Hindlimb muscle (tissue), 1 donor: Measurements from ENCODE around the gene AFG1L. TPM values are rescaled to one million over a fixed set of nuclear protein-coding genes. Genes with fewer than 3 reads are reported as not detected.
A peak's percentile ranks its signal among the peaks of the same experiment; 100 is the strongest.
"Not testable (repeated sequence)": the region's sequence is repeated elsewhere in the genome, so short reads cannot be mapped to it uniquely, and the experiment has no call there.

Source experiments
- DNase-seq: peaks from one replicate; pipeline ENCODE4 v3.0.0-alpha.2; 2013
- polyA plus RNA-seq: library from polyadenylated mRNA; unstranded; fragments of 120-200 nt; gene quantifications from one replicate; pipeline ENCODE4 v1.2.1, GENCODE V29; 2013; ENCODE audit not compliant: insufficient read length

The AFG1L gene
- polyA plus RNA-seq, 1 donor, result 6.7 TPM

- DNase-seq, result no peak
Measured at GRCh38 chr6:108419474-108419873, 124.6 kb downstream of the AFG1L start.

- DNase-seq, result no peak
Measured at GRCh38 chr6:108419934-108420609, 125.2 kb downstream of the AFG1L start.

GRCh38 chr6:108421366-108421765 is 126.5 kb downstream of the AFG1L start:
- DNase-seq, result no peak

GRCh38 chr6:108423982-108424705 is 129.3 kb downstream of the AFG1L start:
- DNase-seq, result no peak

- no peak for DNase-seq
Measured at GRCh38 chr6:108425428-108425827, 130.6 kb downstream of the AFG1L start.

- no peak for DNase-seq
Measured at GRCh38 chr6:108432143-108432542, 137.3 kb downstream of the AFG1L start.

GRCh38 chr6:108432792-108433191 is 137.9 kb downstream of the AFG1L start:
- DNase-seq, result no peak

GRCh38 chr6:108434222-108434621 is 139.4 kb downstream of the AFG1L start:
- DNase-seq, result no peak

GRCh38 chr6:108435391-108435790 is 140.5 kb downstream of the AFG1L start:
- DNase-seq, result no peak

- no peak for DNase-seq
Measured at GRCh38 chr6:108436771-108437170, 141.9 kb downstream of the AFG1L start.

GRCh38 chr6:108437821-108438220 is 143.0 kb downstream of the AFG1L start:
- no peak for DNase-seq

GRCh38 chr6:108438918-108439317 is 144.1 kb downstream of the AFG1L start:
- no peak for DNase-seq

GRCh38 chr6:108441141-108441540 is 146.3 kb downstream of the AFG1L start:
- no peak for DNase-seq

GRCh38 chr6:108442770-108443520 is 148.1 kb downstream of the AFG1L start:
- DNase-seq, result no peak

- no peak for DNase-seq
Measured at GRCh38 chr6:108446629-108447150, 151.8 kb downstream of the AFG1L start.

GRCh38 chr6:108448481-108448880 is 153.6 kb downstream of the AFG1L start:
- DNase-seq, result no peak

- not testable (repeated sequence) for DNase-seq
Measured at GRCh38 chr6:108449717-108450116, 154.9 kb downstream of the AFG1L start.

GRCh38 chr6:108451816-108452215 is 157.0 kb downstream of the AFG1L start:
- no peak for DNase-seq

GRCh38 chr6:108452711-108453195 is 157.9 kb downstream of the AFG1L start:
- peak; percentile 69 for DNase-seq

GRCh38 chr6:108453601-108454185 is 158.8 kb downstream of the AFG1L start:
- DNase-seq, result peak; percentile 60

- no peak for DNase-seq
Measured at GRCh38 chr6:108454356-108454755, 159.5 kb downstream of the AFG1L start.

GRCh38 chr6:108455688-108456087 is 160.8 kb downstream of the AFG1L start:
- DNase-seq, result no peak

GRCh38 chr6:108463784-108464183 is 168.9 kb downstream of the AFG1L start:
- DNase-seq, result peak; percentile 82
